ENCODE data around the gene HSPG2.

The HSPG2 gene

DNA sequence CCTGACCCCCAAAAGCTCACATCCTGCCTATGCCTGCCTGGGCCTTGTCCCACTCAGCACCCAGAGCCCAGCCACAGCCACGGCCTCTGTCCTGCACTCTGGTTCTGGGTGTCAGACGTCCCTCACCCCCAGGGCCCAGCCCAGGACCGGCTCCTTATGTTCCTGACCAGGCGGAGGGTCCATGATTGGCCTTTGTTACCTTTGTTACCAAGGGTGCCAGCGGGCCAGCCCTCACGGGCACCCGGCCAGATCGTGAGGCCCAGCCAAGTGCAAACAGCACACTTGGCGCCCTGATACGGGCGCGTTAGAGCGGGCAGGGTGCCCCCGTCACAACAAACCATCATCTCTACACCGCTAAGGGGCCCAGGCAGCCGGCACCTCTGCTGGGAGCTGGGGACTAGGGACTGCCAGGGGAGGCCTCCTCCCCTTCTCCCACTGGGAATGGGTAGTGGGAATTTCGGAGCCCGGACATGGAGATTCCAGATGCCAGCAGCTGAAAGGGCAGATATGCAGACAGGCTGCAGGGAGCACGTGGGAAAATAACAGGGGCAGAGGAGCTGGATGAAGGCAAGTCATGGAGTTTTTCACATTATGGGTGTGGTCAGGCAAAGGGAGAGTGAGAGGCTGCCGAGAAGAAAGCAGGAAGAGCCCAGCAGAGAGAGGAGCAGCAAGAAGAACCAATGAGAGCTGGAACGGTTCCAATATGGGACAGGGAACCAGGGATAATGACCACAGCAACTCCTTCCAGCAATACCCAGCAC is 22.1 kb downstream of the HSPG2 start:
- H3K9me3 ChIP-seq (ENCODE audit: control insufficient read depth in 5 of 5, low read length in 5 of 5), result no peaks in the 10 kb centered on the region
- peaks cover 0 to 3% (median 0%) of the 10 kb centered on the region in 5 donors for H3K27me3 ChIP-seq (ENCODE audit: control insufficient read depth in 5 of 5, insufficient read depth in 4 of 5, low read length in 5 of 5)
- peak overlapping the region in 1 of 5 donors; percentile 39 for H3K4me3 ChIP-seq (ENCODE audit: low read depth in 1 of 5, low read length in 5 of 5)
- H3K9ac ChIP-seq (ENCODE audit: low read length in 5 of 5), result peak overlapping the region in 3 of 5 donors; percentile 74 to 89 (median 84)
- peak overlapping the region; percentile 98 for H3K27ac ChIP-seq (ENCODE audit: low read depth, low read length)
- H3K36me3 ChIP-seq (ENCODE audit: control insufficient read depth in 5 of 5, insufficient read depth in 5 of 5, low read length in 5 of 5), result peaks cover 0 to 23% (median 17%) of the 10 kb centered on the region in 5 donors
- H3K4me1 ChIP-seq (ENCODE audit: control insufficient read depth in 5 of 5, insufficient read depth in 5 of 5, low read length in 5 of 5), result peaks cover 37 to 87% (median 74%) of the 10 kb centered on the region in 5 donors

DNA sequence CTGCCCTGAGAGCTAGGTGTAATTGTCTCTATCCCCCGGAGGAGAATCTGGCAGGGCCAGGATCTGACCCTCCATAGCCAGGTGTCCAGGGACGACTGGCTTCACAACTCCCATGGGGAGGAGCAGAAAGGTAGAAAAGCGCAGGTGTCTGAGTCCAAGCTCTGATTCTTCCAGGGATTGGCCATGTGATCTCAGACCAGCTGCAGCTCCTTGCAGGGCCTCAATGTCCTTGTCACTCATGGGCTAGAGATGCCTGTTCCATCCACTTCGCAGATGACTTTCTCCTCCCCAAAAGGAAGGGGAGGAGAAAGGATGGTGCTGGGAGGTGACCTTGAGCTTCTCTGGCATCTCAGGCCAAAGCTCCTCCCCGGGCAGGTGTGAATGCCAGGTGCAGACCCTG is 22.7 kb downstream of the HSPG2 start:
- H3K27ac ChIP-seq (ENCODE audit: low read depth, low read length), result peak overlapping the region; percentile 98
- peaks cover 0 to 22% (median 17%) of the 10 kb centered on the region in 5 donors for H3K36me3 ChIP-seq (ENCODE audit: control insufficient read depth in 5 of 5, insufficient read depth in 5 of 5, low read length in 5 of 5)
- H3K4me1 ChIP-seq (ENCODE audit: control insufficient read depth in 5 of 5, insufficient read depth in 5 of 5, low read length in 5 of 5), result peaks cover 40 to 88% (median 74%) of the 10 kb centered on the region in 5 donors
- peak overlapping the region in 3 of 5 donors; percentile 69 to 84 (median 74) for H3K9ac ChIP-seq (ENCODE audit: low read length in 5 of 5)
- H3K9me3 ChIP-seq (ENCODE audit: control insufficient read depth in 5 of 5, low read length in 5 of 5), result no peaks in the 10 kb centered on the region
- H3K4me3 ChIP-seq (ENCODE audit: low read depth in 1 of 5, low read length in 5 of 5), result no peak overlapping the region
- peaks cover 0 to 3% (median 0%) of the 10 kb centered on the region in 5 donors for H3K27me3 ChIP-seq (ENCODE audit: control insufficient read depth in 5 of 5, insufficient read depth in 4 of 5, low read length in 5 of 5)

DNA sequence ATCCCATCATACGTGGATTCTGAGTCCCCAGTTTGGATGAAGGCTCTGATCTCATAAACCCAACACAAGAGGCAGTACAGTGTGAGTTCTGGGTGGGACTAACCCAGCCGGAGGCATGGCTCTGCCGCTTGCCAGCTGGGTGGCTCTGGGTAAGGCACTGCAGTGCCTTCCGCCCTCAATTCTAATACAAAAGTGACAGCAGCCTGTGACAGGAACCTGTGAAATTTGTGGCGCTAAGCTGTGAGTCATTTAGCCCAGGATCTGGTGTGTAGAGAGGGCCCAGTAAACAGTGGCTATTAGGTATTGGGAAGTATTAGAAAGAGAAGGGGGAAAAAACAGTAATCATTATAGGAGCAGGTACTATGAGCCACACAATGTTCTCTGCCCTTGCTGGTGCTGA is 23.3 kb downstream of the HSPG2 start:
- Histone ChIP-seq H3K27ac (ENCODE audit: low read depth, low read length) (peak overlapping the region; percentile 98), H3K36me3 (ENCODE audit: control insufficient read depth in 5 of 5, insufficient read depth in 5 of 5, low read length in 5 of 5) (peaks cover 0 to 17% (median 15%) of the 10 kb centered on the region in 5 donors), H3K4me1 (ENCODE audit: control insufficient read depth in 5 of 5, insufficient read depth in 5 of 5, low read length in 5 of 5) (peaks cover 44 to 89% (median 79%) of the 10 kb centered on the region in 5 donors)

GRCh38 chr1:21913258-21913657 is 23.9 kb downstream of the HSPG2 start:
- Histone ChIP-seq H3K27ac (ENCODE audit: low read depth, low read length) (peak overlapping the region; percentile 98), H3K9ac (ENCODE audit: low read length in 5 of 5) (peak overlapping the region; percentile 60 to 84 (median 69)), H3K4me3 (ENCODE audit: low read depth in 1 of 5, low read length in 5 of 5) (peak overlapping the region in 1 of 5 donors; percentile 29), H3K36me3 (ENCODE audit: control insufficient read depth in 5 of 5, insufficient read depth in 5 of 5, low read length in 5 of 5) (peaks cover 0 to 17% (median 13%) of the 10 kb centered on the region in 5 donors), H3K27me3 (ENCODE audit: control insufficient read depth in 5 of 5, insufficient read depth in 4 of 5, low read length in 5 of 5) (peaks cover 0 to 3% (median 0%) of the 10 kb centered on the region in 5 donors), H3K9me3 (ENCODE audit: control insufficient read depth in 5 of 5, low read length in 5 of 5) (no peaks in the 10 kb centered on the region), H3K4me1 (ENCODE audit: control insufficient read depth in 5 of 5, insufficient read depth in 5 of 5, low read length in 5 of 5) (peaks cover 44 to 89% (median 78%) of the 10 kb centered on the region in 5 donors)

More for the DNA sequence above, 23.3 kb downstream of the HSPG2 start:
- Histone ChIP-seq H3K9me3 (ENCODE audit: control insufficient read depth in 5 of 5, low read length in 5 of 5) (no peaks in the 10 kb centered on the region), H3K27me3 (ENCODE audit: control insufficient read depth in 5 of 5, insufficient read depth in 4 of 5, low read length in 5 of 5) (peaks cover 0 to 3% (median 0%) of the 10 kb centered on the region in 5 donors), H3K9ac (ENCODE audit: low read length in 5 of 5) (peak overlapping the region; percentile 60 to 84 (median 69)), H3K4me3 (ENCODE audit: low read depth in 1 of 5, low read length in 5 of 5) (no peak overlapping the region)

- H3K9me3 ChIP-seq (ENCODE audit: control insufficient read depth in 5 of 5, low read length in 5 of 5), result no peaks in the 10 kb centered on the region
- H3K9ac ChIP-seq (ENCODE audit: low read length in 5 of 5), result peak overlapping the region in 4 of 5 donors; percentile 69 to 84 (median 76)
- peaks cover 0 to 17% (median 13%) of the 10 kb centered on the region in 5 donors for H3K36me3 ChIP-seq (ENCODE audit: control insufficient read depth in 5 of 5, insufficient read depth in 5 of 5, low read length in 5 of 5)
- peak overlapping the region in 2 of 5 donors; percentile 8 to 15 for H3K4me3 ChIP-seq (ENCODE audit: low read depth in 1 of 5, low read length in 5 of 5)
- H3K4me1 ChIP-seq (ENCODE audit: control insufficient read depth in 5 of 5, insufficient read depth in 5 of 5, low read length in 5 of 5), result peaks cover 44 to 95% (median 87%) of the 10 kb centered on the region in 5 donors
- peaks cover 0 to 3% (median 0%) of the 10 kb centered on the region in 5 donors for H3K27me3 ChIP-seq (ENCODE audit: control insufficient read depth in 5 of 5, insufficient read depth in 4 of 5, low read length in 5 of 5)
- H3K27ac ChIP-seq (ENCODE audit: low read depth, low read length), result peak overlapping the region; percentile 98
These were observed 24.9 kb downstream of the HSPG2 start for GRCh38 chr1:21912038-21912758.

DNA sequence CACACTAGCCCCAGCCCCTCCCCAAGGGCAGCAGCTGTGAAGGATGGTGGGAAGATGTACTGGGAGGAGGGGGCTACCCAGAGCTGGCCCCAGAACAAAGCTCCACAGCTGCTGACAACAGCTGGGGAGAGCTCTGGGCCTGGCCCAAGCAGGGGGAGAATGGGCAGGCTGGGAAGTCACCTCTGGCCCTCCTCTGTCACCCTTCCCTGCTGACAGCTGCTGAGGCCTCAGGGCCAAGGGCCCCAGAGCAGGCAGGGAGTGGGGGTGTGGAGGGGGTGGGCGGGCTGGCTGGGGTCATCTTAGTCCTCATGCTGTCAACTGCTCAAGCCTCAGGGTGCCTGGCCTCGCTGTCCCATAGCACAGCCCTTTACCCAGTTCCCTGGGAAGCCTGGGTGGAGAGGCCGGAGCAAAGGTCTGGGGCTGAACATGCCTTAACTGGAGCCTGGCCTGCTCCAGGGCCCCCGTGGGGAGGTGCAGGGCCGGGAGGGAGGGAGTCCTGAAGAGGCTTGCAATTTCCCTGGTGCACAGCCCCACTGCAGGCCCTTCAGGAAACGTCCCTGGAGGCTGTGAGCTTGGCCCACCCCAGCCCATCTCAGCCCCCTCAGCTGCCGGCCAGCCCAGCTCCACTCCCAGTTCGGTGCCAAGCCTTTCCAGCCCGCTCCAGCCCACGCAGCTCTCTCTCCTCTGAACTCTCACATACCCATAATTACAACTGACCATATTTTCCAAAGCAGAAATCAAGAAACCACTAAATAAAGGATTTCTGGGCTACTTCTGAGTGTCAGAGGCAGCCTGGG is 25.7 kb downstream of the HSPG2 start:
- H3K27me3 ChIP-seq (ENCODE audit: control insufficient read depth in 5 of 5, insufficient read depth in 4 of 5, low read length in 5 of 5), result peaks cover 0 to 3% (median 0%) of the 10 kb centered on the region in 5 donors
- peaks cover 50 to 97% (median 91%) of the 10 kb centered on the region in 5 donors for H3K4me1 ChIP-seq (ENCODE audit: control insufficient read depth in 5 of 5, insufficient read depth in 5 of 5, low read length in 5 of 5)
- H3K27ac ChIP-seq (ENCODE audit: low read depth, low read length), result peak overlapping the region; percentile 98
- H3K4me3 ChIP-seq (ENCODE audit: low read depth in 1 of 5, low read length in 5 of 5), result no peak overlapping the region
- H3K9me3 ChIP-seq (ENCODE audit: control insufficient read depth in 5 of 5, low read length in 5 of 5), result no peaks in the 10 kb centered on the region
- peak overlapping the region; percentile 31 to 84 (median 74) for H3K9ac ChIP-seq (ENCODE audit: low read length in 5 of 5)
- peaks cover 0 to 12% (median 11%) of the 10 kb centered on the region in 5 donors for H3K36me3 ChIP-seq (ENCODE audit: control insufficient read depth in 5 of 5, insufficient read depth in 5 of 5, low read length in 5 of 5)

GRCh38 chr1:21910558-21911204 is 26.4 kb downstream of the HSPG2 start:
- peak overlapping the region; percentile 98 for H3K27ac ChIP-seq (ENCODE audit: low read depth, low read length)
- no peak overlapping the region for H3K4me3 ChIP-seq (ENCODE audit: low read depth in 1 of 5, low read length in 5 of 5)
- no peaks in the 10 kb centered on the region for H3K9me3 ChIP-seq (ENCODE audit: control insufficient read depth in 5 of 5, low read length in 5 of 5)
- H3K27me3 ChIP-seq (ENCODE audit: control insufficient read depth in 5 of 5, insufficient read depth in 4 of 5, low read length in 5 of 5), result peaks cover 0 to 3% (median 0%) of the 10 kb centered on the region in 5 donors
- peaks cover 54 to 100% (median 98%) of the 10 kb centered on the region in 5 donors for H3K4me1 ChIP-seq (ENCODE audit: control insufficient read depth in 5 of 5, insufficient read depth in 5 of 5, low read length in 5 of 5)
- H3K36me3 ChIP-seq (ENCODE audit: control insufficient read depth in 5 of 5, insufficient read depth in 5 of 5, low read length in 5 of 5), result peaks cover 0 to 12% (median 11%) of the 10 kb centered on the region in 5 donors
- H3K9ac ChIP-seq (ENCODE audit: low read length in 5 of 5), result peak overlapping the region; percentile 31 to 65 (median 51)

- peak overlapping the region; percentile 2 to 71 (median 58) for H3K9ac ChIP-seq (ENCODE audit: low read length in 5 of 5)
- H3K4me3 ChIP-seq (ENCODE audit: low read depth in 1 of 5, low read length in 5 of 5), result no peak overlapping the region
- no peaks in the 10 kb centered on the region for H3K27me3 ChIP-seq (ENCODE audit: control insufficient read depth in 5 of 5, insufficient read depth in 4 of 5, low read length in 5 of 5)
- H3K9me3 ChIP-seq (ENCODE audit: control insufficient read depth in 5 of 5, low read length in 5 of 5), result no peaks in the 10 kb centered on the region
- peak overlapping the region; percentile 98 for H3K27ac ChIP-seq (ENCODE audit: low read depth, low read length)
- H3K36me3 ChIP-seq (ENCODE audit: control insufficient read depth in 5 of 5, insufficient read depth in 5 of 5, low read length in 5 of 5), result peaks cover 0 to 12% (median 6%) of the 10 kb centered on the region in 5 donors
- H3K4me1 ChIP-seq (ENCODE audit: control insufficient read depth in 5 of 5, insufficient read depth in 5 of 5, low read length in 5 of 5), result peaks cover 52 to 100% (median 98%) of the 10 kb centered on the region in 5 donors
These were observed 27.2 kb downstream of the HSPG2 start for GRCh38 chr1:21909787-21910503.
